Measurements from ENCODE around the gene SOAT2. TPM values are rescaled to one million over a fixed set of nuclear protein-coding genes. Genes with fewer than 3 reads are reported as not detected.

SOAT2 gene
- not detected in 2 replicates for total RNA-seq (2014; rRNA removed; shearing (Covaris generic))

- Histone ChIP-seq H3K9me3 (replicated peaks) (no peaks in the 10 kb centered on the region), H3K4me1 (peaks cover 6% of the 10 kb centered on the region), H3K27ac (no peak within 1 kb of the TSS), H3K27me3 (no peaks in the 10 kb centered on the region), H3K4me3 (no peak within 1 kb of the TSS), H3K36me3 (no peaks in the 10 kb centered on the region)
- no peak for DNase-seq
Measured at GRCh38 chr12:53102883-53103807, at the start of gene SOAT2. SOAT2 (plus strand) TSS chr12:53103486; CDS start chr12:53103578, 92 bp downstream.

DNA sequence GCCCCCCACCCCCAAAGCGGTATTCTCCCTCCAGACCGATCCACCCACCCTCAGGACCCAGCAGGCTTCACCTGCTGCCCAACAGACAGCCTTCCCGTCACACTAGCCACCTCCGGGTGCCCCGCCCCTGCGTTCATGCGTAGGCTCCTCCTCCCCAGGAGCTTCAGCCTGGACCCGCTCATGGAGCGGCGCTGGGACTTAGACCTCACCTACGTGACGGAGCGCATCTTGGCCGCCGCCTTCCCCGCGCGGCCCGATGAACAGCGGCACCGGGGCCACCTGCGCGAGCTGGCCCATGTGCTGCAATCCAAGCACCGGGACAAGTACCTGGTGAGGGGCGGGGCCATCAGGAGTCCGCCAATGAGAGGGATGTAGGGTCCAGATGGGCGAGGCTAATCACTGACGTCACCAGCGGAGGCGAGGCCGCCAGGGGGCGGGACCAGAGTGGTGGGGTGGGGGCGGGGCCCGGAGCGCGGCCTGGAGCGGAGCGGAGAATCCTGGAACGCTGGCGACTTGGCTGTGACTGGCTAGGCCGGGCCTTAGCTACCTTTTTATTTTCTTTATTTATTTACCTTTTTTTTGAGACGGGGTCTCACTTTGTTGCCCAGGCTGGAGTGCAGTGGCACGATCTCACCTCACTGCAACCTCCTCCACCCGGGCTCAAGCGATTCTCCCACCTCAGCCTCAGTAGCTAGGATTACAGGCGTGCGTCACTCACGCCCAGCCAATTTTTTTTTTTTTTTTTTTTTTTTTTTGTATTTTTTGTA, 49.0 kb upstream of the SOAT2 start:
- Histone ChIP-seq H3K27ac (no peak overlapping the region), H3K36me3 (no peaks in the 10 kb centered on the region), H3K9me3 (replicated peaks) (no peaks in the 10 kb centered on the region), H3K27me3 (no peaks in the 10 kb centered on the region), H3K4me1 (peaks cover 20% of the 10 kb centered on the region), H3K4me3 (no peak overlapping the region)
- DNase-seq = no peak

GRCh38 chr12:53055471-53056266, 47.6 kb upstream of the SOAT2 start:
- Histone ChIP-seq H3K27me3 (no peaks in the 10 kb centered on the region), H3K36me3 (no peaks in the 10 kb centered on the region), H3K4me3 (no peak overlapping the region), H3K27ac (no peak overlapping the region), H3K4me1 (peaks cover 16% of the 10 kb centered on the region; the same call in 1 of the 2 replicates), H3K9me3 (replicated peaks) (no peaks in the 10 kb centered on the region)
- no peak for DNase-seq

DNA sequence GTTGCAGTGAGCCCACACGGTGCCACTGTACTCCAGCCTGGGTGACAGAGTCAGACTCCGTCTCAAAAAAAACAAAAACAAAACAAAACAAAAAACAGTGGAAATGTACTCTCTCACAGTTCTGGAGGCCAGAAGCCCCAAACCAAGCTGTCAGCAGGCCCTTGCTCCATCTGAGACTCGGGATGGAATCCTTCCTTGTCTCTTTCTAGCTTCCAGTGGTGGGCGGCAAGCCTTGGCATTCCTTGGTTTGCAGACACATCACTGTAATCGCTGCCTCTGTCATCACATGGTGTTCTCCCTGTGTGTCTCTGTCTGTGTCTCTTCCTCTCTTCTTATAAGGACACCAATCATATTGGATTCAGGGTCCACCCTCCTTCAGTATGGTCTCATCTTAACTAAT, 47.0 kb upstream of the SOAT2 start:
- DNase-seq = no peak
- Histone ChIP-seq H3K27me3 (no peaks in the 10 kb centered on the region), H3K4me3 (no peak overlapping the region), H3K36me3 (no peaks in the 10 kb centered on the region), H3K27ac (no peak overlapping the region), H3K9me3 (replicated peaks) (no peaks in the 10 kb centered on the region), H3K4me1 (peaks cover 11% of the 10 kb centered on the region; the same call in 1 of the 2 replicates)

DNA sequence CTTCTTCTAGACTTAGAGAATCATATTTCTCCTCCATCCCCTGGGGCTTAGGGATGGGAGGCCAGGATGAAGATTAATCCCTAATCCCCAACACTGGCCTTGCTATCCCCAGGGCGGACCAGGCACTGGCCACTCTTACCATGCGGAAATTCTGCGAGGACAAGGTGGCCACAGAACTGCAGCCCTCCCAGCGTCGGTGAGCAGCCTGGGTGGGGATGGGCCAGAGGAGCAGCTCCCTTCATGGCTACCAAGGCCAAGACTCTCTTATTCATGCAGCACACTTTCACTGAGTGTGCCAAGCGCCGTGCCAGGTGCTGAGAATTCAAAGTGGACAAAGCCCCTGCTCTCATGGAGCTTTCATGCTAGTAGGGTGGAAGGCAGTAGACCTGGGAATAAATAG, 46.4 kb upstream of the SOAT2 start:
- DNase-seq = no peak
- Histone ChIP-seq H3K4me1 (peaks cover 11% of the 10 kb centered on the region; the same call in 1 of the 2 replicates), H3K27ac (no peak overlapping the region), H3K9me3 (replicated peaks) (no peaks in the 10 kb centered on the region), H3K27me3 (no peaks in the 10 kb centered on the region), H3K36me3 (no peaks in the 10 kb centered on the region), H3K4me3 (no peak overlapping the region)

- Histone ChIP-seq H3K4me1 (peaks cover 14% of the 10 kb centered on the region; the same call in 1 of the 2 replicates), H3K36me3 (no peaks in the 10 kb centered on the region)
Measured at GRCh38 chr12:53057816-53058500, 45.3 kb upstream of the SOAT2 start.

DNA sequence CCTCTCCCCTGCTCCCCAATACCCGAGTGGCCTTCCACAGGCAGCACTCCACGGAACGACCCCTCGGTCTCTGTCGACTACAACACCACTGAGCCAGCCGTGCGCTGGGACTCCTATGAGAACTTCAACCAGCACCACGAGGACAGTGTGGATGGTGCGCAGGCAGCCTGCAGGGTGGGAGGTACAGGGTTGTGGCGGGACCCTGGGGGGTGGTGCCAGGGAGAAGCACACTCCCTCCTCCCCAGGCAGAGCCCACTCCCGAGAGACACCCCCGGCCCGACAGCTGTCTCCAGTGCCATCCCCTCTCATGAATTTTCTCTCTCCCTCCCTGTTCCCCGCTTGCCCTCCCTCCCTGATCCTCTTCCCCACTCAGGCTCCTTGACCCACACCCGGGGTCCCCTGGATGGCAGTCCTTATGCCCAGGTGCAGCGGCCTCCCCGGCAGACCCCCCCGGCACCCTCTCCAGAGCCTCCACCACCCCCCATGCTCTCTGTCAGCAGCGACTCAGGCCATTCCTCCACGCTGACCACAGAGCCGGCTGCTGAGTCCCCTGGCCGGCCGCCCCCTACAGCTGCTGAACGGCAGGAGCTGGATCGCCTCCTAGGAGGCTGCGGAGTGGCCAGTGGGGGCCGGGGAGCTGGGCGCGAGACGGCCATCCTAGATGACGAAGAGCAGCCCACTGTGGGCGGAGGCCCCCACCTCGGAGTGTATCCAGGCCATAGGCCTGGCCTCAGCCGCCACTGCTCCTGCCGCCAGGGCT, 44.4 kb upstream of the SOAT2 start:
- Histone ChIP-seq H3K4me3 (no peak overlapping the region), H3K27ac (no peak overlapping the region), H3K9me3 (replicated peaks) (no peaks in the 10 kb centered on the region), H3K36me3 (no peaks in the 10 kb centered on the region), H3K27me3 (no peaks in the 10 kb centered on the region), H3K4me1 (peaks cover 15% of the 10 kb centered on the region; the same call in 1 of the 2 replicates)
- no peak for DNase-seq

More at GRCh38 chr12:53057816-53058500, 45.3 kb upstream of the SOAT2 start:
- Histone ChIP-seq H3K4me3 (no peak overlapping the region), H3K27ac (no peak overlapping the region), H3K27me3 (no peaks in the 10 kb centered on the region), H3K9me3 (replicated peaks) (no peaks in the 10 kb centered on the region)
- no peak for DNase-seq

- Histone ChIP-seq H3K27ac (no peak overlapping the region), H3K9me3 (replicated peaks) (no peaks in the 10 kb centered on the region), H3K36me3 (no peaks in the 10 kb centered on the region), H3K4me1 (peaks cover 15% of the 10 kb centered on the region; the same call in 1 of the 2 replicates), H3K27me3 (no peaks in the 10 kb centered on the region), H3K4me3 (no peak overlapping the region)
- DNase-seq = no peak
Measured at GRCh38 chr12:53059434-53060063, 43.7 kb upstream of the SOAT2 start.

GRCh38 chr12:53060064-53060720, 43.1 kb upstream of the SOAT2 start:
- no peak for DNase-seq
- H3K27me3 ChIP-seq = no peaks in the 10 kb centered on the region
- no peaks in the 10 kb centered on the region for H3K36me3 ChIP-seq
- peaks cover 15% of the 10 kb centered on the region; the same call in 1 of the 2 replicates for H3K4me1 ChIP-seq
- no peak overlapping the region for H3K4me3 ChIP-seq
- H3K9me3 ChIP-seq (replicated peaks) = no peaks in the 10 kb centered on the region
- no peak overlapping the region for H3K27ac ChIP-seq

DNA sequence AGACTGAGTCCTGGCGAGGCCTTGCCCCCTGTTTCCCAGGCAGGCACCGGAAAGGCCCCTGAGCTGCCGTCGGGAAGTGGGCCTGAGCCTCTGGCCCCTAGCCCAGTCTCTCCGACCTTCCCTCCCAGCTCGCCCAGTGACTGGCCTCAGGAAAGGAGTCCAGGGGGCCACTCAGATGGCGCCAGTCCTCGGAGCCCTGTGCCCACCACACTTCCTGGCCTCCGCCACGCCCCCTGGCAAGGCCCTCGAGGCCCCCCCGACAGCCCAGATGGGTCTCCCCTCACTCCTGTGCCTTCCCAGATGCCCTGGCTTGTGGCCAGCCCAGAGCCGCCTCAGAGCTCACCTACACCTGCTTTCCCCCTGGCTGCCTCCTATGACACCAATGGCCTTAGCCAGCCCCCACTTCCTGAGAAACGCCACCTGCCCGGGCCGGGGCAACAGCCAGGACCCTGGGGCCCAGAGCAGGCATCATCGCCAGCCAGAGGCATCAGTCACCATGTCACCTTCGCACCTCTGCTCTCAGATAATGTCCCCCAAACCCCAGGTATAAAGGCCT, 42.5 kb upstream of the SOAT2 start:
- H3K4me3 ChIP-seq = no peak overlapping the region
- no peak overlapping the region for H3K27ac ChIP-seq
- no peak for DNase-seq

GRCh38 chr12:53061404-53062010, 41.8 kb upstream of the SOAT2 start:
- Histone ChIP-seq H3K9me3 (replicated peaks) (no peaks in the 10 kb centered on the region), H3K4me3 (no peak overlapping the region), H3K4me1 (peaks cover 21% of the 10 kb centered on the region), H3K27ac (no peak overlapping the region), H3K27me3 (no peaks in the 10 kb centered on the region), H3K36me3 (no peaks in the 10 kb centered on the region)
- DNase-seq = no peak

More for the DNA sequence above, 42.5 kb upstream of the SOAT2 start:
- H3K4me1 ChIP-seq = peaks cover 15% of the 10 kb centered on the region; the same call in 1 of the 2 replicates
- no peaks in the 10 kb centered on the region for H3K9me3 ChIP-seq (replicated peaks)
- no peaks in the 10 kb centered on the region for H3K36me3 ChIP-seq
- no peaks in the 10 kb centered on the region for H3K27me3 ChIP-seq

Data from SJCRH30 (cell line).